GM18873 (cell line): ENCODE results near the gene PUSL1.
"Not testable (repeated sequence)": the region's sequence is repeated elsewhere in the genome, so short reads cannot be mapped to it uniquely, and the experiment has no call there.

Experiments used
- ATAC-seq: cut with Tn5 transposase; IDR thresholded peaks from one replicate; pipeline ENCODE4 v1.9.1; 2021; ENCODE audit warnings: mild to moderate bottlenecking, moderate library complexity, moderate number of reproducible peaks; ENCODE audit not compliant: unreplicated experiment, low FRiP score

PUSL1 gene

DNA sequence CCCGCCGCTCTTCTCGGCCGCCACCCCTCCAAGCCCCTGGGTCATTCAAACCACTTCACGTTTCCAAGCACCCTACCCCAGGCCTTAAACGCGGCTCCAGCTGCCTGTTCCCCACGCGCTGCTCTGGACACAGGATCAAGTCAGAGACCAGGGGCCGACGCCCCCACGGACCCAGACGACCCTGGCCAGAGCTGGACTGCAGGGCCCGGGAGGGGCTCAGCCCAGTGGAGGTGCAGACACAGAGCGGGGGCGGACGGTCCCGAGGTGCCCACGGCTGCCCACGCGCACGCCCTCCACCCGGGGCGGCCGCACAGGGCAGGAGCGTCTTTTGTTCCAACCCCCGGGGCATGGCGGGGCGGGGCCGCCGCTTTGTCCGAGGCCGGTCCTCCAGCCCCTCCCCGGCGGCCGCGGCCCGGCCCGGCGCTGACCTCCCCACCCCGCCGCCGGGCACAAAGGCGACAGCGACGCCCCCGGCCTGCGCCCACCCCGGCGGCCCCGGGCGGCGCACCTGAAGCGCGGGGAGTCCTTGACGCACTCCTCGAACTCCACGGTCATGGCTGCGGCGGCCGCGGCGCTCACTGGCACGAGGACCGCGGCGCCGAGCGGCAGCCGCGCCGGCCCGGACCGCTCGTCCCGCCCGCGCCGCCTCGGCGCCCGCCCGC, 1.0 kb upstream of the PUSL1 start:
- no peak for ATAC-seq

DNA sequence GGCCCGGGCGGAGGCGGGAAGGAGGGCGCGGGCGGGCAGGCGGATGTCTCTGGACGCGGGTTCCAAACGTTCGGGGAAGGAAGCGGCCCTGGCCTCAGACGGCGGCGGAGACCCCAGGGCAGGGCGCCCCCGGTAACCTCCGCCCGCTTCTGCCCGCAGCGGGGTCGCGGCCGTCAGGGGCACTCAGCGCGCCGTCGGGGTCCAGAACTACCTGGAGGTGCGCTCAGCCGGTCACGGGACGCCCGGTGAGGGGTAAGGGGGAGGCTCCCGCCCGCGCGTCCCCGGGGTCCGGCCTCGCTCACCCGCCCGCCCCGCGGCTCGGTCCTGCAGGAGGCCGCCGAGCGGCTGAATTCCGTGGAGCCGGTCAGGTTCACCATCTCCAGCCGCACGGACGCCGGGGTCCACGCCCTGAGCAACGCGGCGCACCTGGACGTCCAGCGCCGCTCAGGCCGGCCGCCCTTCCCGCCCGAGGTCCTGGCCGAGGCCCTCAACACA, 406 bp downstream of the PUSL1 start:
- peak; percentile 1 for ATAC-seq

DNA sequence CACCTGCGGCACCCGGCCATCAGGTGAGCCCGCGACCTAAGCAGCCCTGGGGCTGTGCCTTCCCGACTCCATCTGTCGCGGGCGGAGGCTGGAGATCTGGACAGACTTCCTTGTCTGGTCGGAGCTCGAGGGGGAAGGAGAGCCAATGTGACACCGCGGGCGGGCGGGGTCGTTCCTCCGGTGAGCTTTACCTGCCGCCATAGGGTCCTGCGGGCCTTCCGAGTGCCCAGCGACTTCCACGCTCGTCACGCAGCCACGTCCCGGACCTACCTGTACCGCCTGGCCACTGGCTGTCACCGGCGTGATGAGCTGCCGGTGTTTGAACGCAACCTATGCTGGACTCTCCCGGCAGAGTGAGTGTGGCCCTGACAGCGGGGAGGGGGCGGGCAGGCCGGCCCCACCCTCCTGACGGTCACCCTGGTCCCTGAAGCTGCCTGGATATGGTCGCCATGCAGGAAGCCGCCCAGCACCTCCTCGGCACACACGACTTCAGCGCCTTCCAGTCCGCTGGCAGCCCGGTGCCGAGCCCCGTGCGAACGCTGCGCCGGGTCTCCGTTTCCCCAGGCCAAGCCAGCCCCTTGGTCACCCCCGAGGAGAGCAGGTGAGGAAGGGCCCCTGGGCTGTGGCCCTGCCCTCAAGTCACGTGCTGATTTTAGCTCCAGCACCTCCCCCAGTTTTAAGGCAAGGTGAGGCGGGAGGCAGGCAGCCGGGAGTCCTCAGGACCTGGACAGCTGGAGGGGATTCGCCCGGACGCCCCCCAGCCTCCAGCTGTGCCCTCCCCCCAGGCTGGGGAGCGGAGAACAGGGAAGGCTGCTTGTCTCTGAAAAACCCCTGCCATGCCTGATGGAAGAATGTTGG, 1.1 kb downstream of the PUSL1 start:
- no peak for ATAC-seq

DNA sequence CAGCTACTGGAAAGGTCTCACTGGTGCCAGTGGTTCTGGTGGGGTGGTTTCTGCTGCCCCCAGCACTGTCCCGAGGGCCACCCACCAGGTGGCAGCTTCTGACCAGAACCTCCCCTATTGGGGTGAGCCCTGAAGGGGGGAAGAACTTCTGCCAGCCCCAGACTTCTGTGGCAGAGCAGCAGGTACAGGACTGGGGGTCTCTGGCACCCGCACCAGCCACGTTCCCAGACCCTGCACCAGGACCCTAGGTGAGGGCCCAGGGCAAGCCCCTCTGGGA, 1.6 kb downstream of the PUSL1 start:
- no peak for ATAC-seq

DNA sequence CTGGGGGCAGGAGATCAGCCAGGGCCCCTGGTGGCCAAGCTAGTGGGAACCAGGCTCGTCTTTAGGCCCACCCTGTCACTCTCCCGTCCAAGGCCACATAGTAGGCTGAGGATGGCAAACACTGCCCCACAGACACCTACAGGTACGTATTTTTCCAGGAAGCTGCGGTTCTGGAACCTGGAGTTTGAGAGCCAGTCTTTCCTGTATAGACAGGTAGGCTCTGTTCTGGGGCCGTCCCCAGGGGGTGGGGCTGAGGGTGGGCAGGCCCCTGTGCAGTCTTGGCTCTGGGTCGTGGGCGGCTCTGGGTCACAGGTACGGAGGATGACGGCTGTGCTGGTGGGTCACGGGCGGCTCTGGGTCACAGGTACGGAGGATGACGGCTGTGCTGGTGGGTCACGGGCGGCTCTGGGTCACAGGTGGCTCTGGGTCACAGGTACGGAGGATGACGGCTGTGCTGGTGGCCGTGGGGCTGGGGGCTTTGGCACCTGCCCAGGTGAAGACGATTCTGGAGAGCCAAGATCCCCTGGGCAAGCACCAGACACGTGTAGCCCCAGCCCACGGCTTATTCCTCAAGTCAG, 2.2 kb downstream of the PUSL1 start:
- ATAC-seq: no peak

DNA sequence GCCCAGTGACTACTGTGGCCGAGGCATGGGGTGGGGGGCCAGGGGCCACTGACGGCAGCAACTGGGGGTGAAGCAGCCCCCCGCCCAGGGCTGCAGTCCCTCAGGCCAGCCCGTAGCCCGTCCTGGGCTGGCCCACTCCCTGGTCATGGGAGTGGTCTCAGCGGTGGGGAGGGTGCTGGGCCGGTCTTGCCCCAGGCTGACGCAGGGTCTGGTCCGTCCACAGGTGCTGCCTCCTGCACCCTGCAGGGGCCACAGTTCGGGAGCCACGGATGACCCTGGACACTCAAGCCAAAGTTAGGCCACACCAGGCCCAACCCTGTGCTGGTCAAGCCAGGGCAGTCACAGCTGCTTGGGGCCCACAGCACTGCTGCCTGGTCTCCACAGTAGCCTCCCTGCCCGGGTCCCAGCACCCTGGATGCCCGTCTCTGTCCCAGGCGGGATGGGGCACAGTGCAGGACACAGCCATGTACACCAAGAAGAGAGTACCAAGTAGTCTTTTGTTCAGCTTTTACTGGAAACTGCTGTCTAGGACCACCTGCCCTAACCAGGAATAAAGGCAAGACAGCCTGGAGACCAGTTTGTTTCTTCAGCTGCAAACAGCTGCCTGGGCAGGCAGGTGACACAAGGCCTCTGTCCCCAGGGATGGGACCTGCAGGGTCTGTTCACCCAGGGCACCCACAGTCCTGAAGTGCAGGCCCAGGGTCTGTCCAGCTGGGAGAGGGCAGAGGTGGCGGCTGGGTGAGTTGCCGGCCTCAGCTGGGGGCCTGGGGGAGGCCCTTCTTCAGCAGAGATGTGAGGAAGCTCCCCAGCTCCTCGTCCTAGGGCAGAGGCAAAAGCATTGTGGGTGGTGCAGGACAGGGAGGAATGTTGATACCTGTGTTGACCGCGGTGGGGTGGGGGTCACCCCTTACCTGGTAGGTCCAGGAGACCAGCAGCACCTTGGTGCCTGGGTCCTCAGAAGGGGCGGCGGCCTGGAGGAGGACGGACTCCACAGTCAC, 3.0 kb downstream of the PUSL1 start:
- ATAC-seq: no peak

DNA sequence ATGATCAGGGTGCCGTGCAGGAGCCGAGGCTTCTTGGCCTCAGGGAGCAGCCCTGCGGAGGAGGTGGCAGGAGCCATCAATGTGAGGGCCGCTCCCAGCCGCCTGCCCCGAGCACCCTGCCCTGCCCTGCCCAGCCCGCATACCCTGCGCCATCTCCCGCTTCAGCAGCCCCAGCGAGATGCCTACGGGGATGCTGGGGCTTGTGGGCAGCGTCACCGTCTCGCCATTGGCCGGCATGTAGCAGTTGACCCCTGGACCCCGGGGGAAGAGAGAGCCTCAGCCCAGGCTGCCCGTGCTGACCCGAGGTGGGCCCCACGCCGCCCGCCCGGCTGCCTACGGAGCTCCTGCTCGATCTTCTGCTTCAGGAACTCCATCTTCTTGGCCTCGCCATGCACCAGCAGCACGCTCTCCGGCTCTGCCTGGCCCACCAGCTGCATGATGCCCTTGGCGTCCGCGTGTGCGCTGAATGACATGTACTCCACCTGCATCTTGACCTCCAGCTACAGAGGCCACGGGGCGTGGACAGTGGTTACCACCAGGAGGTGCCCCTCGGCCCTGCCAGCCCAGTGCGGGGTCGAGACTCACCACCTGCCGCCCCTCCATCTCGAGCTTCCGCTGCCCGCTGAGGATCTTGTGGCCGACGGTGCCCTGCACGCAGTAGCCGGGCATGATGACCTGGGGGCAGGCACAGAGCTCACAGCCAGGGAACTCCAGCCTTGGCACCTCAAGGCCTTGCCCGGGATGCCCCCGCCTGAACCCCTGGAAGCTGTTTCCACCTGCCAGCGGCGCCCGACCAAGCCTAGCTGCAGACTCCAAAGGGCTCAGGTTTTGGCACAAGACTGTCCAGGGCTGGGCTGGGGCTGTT, 4.3 kb downstream of the PUSL1 start:
- no peak for ATAC-seq

DNA sequence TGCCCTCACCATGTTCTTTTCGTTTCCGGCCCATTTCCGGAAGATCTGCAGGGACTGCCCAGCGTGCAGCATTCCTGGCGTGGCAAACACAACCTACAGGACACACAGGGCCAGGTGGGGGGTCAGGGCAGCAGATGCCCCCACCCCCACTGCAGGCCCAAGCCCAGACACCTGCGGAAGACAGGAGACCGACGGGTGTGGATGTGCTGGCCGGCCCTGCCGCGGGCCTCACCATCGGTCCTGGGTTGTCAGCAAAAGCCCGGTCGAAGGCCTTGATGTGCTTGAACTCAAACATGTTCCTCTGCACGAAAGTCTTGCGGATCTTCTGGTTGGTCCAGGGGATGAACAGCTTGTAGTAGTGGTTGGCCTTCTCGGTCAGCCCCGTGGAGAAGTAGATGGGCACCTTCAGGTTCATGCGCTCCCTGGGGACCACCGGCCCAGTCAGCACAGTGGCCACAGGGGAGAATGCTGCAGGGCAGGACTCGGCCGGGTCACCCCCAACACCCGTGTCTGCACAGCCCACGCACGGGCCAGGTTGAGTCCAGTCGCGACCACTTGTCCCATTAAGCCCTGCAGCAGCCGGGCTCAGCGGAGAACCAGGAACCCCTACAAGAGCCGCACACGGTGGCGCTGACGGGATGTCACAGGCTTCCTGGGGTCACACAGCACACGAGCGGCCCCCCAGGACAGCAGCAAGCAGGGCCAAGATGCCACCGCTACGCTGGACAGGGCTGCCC, 5.3 kb downstream of the PUSL1 start:
- ATAC-seq: no peak

DNA sequence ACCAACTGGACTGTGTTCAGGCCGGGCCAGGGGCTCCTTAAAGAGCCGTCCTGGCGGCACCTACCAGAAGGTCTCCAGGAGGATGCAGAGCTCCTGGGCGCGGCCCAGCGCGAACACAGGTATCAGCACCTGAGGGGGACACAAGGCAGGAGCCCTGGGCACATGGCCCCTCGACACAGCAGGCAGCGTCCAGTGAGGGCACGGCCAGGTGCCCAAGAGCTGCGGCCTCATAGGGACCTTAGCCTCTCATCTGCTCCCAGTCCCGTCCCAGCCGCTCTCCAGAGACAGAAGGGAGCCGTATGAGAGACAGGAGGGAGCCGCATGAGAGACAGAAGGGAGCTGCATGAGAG, 5.8 kb downstream of the PUSL1 start:
- no peak for ATAC-seq

DNA sequence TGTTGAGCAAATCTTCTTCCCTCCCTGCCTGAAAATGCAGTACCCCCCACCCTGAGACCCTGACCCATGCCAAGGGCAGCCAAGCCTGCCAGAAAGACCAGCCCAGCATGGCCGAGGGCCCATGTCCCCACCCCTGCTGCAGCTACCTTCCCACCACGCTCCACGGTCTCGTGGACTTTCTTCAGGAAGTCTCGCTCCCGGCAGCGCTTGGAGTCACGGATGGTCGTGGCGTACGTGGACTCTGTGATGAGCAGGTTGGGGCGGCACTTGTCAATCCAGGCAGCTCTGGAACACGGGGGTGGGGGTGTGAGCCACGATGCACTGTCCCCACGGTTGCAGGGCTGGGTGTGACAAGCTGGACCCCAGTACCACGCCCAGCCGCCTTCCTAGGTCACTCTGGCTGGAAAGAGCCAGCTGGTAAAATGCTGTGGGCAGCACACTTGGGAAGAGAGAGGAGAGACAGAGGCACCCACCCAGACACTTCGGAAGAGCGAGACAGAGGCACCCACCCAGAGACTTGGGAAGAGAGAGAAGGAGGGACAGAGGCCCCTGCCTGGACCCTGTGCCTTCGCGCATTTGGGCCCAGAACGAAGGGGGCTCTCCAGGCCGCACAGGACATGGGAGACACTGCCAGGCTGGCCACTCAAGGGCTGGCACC, 6.4 kb downstream of the PUSL1 start:
- no peak for ATAC-seq

DNA sequence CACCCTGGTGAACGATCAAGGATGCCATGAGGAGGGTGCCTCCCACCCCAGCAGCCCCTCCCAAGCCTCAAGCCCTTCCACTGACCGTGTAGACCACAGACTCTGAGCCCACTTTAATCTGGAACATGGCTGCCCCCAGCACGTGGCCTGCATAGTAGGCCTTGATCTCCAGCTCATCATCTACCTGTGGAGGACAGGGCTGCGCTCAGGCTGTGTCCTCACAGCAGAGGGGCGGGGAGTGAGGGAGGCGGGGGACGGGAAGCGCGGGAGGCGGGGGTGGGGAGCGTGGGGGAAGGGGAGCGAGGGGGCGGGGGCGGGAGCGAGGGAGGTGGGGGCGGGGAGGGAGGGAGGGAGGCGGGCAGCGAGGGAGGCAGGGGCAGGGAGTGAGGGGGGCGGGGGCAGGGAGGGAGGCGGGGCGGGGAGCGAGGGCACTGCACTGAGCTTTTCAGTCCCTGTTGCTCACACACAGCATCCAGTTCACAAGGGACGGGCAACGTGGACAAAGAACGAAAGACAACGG, 7.1 kb downstream of the PUSL1 start:
- no peak for ATAC-seq

DNA sequence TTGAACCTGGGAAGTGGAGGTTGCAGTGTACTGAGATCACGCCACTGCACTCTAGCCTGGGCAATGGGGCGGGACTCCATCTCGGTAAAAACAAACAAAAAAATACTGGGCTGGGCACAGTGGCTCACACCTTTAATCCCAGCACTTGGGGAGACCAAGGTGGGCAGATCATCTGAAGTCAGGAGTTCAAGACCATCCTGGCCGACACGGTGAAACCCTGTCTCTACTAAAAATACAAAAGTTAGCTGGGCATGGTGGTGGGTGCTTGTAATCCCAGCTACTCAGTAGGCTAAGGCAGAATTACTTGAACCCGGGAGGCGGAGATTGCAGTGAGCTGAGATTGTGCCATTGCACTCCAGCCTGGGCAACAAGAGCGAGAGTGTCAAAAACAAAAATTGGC, 7.8 kb downstream of the PUSL1 start:
- ATAC-seq: not testable (repeated sequence)

DNA sequence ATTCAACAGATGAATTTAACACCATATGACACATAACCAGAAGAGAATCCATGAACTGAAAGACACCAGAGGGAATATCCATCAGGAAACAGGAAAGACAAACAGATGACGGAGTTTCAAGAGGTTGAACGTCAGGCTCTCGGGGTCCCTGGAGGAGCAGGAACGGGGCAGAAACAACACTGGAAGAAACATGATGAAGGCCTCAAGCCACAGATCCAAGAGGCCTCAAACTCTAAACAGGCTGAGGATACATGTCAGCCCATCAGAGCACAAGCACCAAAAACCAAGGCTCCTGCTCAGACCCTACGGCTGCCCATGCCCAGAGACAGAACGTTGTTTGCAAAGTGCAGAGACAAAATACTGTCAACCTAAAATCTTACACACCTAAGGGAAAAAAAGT, 9.0 kb downstream of the PUSL1 start:
- no peak for ATAC-seq

DNA sequence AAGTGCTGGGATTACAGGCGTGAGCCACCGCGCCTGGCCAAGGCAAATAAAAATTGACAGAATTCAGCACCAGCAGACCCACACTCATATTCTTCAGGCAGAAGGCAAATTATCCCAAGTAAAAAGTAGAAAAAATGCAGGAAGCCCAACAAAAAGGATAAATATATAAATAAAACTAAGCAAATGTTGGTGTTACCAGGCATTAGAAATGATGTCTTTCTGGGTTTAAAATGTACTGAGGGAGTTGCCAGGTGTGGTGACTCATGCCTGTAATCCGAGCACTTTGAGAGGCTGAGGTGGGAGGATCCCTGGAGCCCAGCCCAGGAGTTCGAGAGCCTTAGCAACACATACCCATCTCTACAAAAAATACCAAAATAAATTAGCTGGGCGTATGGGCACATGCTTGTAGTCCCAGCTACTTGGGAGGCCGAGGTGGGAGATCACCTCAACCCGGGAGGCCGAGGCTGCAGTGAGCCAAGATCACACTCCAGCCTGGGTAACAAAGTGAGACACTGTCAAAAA, 9.8 kb downstream of the PUSL1 start:
- no peak for ATAC-seq

DNA sequence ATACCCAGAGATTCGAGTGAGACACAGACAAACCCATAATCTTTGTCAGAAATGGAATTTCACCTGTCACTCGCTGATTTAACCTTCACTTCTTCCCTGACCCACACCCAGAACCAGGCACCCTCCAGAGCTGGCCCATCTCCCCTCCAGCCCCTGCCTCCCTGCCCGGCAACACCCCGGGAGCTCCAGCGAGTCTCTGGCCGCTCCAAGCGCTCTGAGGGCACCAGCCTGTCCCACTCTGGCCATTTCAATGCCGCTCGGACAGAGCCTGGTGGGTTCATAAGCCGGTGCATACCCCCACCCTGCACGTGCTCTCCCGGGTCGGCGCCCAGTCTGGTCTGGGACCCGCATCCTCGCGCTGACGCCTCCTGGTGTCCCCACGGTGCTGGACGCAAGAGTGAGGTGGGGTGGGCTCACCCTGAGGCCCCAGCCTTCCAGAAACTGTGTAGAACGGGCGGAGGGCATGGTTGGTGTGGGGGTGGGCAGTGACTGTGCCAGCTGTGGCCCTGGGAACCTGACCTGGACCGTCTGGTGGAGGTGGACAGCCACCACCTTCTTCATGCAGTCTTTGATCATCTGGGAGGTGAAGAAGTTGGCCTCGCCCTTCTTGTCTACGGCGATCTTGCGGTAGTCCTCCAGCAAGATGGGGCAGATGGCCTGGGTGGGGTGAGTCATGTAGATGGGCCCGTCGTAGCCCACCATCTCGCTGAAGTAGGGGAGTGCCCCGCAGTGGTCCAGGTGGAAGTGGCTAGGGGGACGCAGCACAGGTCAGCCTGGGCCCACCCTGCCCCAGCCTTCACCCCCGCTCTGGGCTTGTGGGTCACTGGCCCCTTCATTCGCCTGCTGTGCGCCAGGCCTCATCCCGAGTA, 10.6 kb downstream of the PUSL1 start:
- ATAC-seq: no peak

DNA sequence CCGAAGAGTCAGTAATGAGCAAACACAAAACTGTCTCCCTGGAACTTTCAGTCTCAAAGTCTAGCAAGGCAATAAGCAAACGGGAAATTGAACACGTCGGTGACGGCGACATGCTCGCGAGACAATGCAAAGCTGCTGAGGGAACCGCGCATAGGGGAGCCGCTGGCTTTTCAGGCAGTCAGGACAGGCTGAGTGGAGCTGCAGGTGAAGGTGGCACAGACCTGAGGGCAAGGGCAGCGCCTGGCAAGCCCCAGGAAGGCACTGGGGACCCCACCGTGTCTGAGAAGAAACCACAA, 11.2 kb downstream of the PUSL1 start:
- ATAC-seq: no peak

DNA sequence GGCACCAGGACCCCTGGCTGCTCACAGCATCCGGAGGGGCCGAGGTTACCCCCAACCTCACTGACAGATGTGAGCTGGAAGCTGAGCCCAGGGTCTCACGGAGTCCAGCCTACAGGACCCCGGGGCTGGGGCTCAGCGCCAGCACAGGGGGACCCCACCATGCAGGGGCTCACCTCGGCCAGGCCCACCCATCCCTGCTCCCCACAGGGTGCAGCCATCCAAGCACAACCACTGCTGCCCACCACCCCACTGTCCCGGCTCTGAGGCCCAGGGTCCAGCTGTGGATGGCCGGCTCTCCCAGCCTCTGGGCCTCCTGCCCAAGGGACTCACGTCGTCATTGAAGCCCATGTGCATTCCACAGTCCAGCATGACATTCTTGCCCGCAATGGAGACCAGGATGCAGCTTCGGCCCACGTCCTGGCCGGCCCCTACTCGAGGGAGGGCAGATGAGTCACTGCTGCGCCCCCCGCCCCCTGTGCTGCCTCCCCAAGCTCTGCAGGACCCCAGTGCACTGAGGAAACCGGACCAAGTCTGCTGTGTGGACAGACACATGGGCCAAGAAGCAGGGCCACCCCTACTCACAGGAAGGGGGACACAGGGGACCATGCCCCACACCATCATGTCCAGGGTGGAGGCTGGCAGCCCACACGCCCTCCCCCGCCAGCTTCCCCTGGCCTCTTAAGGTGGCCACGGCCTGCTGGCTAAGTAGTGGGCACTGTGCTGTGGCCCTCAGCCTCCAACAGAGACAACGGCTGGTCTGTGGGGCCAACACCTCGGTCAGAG, 12.5 kb downstream of the PUSL1 start:
- ATAC-seq: no peak
